NCI-H510A treated with DMSO at 0.1 percent for 48 hours (cell line): Measurements from ENCODE around the gene FOXN1.
"Not testable (repeated sequence)": the region's sequence is repeated elsewhere in the genome, so short reads cannot be mapped to it uniquely, and the experiment has no call there.

Experiments used
- DNase-seq: peaks from one replicate; lab custom pipeline; 2025; lab: John Stamatoyannopoulos, UW

The FOXN1 gene

DNA sequence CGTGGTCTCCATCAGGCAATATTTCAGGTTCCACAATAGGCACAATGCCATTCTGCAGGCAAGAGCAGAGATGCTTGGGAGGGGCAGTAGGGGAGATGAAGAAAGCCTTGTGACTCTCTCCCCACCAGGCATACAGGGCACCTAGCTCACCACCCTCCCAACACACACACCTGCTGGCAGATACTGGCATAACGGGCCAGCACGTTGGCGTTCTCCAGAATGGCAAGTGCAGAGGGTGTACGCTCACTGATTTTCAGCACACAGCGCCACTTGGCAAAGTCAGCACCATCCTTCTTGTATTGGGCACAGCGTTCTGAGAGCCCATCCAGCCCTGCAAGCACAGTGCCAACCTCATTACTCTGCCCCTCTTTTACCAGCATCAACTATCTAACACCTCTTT, 68.4 kb downstream of the FOXN1 start:
- no peak for DNase-seq

DNA sequence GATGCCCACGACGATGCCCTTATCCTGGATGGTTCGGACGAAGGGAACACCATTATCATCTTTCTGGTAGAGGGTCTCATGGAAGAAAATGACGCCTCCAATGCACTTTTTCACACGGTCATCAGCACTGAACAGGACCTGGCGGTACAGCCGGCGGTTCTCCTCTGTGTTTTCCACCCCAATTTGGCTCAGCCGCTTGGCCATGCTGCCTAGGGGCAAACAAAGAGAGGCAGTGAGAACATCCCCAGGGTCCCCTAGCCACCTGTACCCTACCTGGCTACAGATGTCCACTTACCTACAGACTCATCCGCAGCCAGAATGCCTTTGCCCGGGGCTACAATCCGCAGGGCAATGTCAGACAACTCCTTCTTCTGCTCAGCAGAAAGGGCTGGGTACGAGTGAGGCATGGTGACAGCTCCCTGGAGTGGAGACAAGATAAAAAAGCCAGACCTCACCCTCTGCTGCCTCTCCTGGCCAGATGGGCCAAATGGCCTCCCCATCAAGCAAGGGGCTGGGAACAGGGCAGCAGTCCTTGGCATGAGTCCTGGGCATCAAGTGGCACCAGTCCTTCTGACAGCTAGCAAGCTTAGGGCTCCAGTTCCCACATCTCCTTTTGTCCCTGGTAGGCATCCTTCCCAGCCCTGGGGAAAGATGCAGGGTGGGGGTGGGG, 69.1 kb downstream of the FOXN1 start:
- no peak for DNase-seq

- DNase-seq: not testable (repeated sequence)
These were observed 69.9 kb downstream of the FOXN1 start for GRCh38 chr17:28576016-28576415.

DNA sequence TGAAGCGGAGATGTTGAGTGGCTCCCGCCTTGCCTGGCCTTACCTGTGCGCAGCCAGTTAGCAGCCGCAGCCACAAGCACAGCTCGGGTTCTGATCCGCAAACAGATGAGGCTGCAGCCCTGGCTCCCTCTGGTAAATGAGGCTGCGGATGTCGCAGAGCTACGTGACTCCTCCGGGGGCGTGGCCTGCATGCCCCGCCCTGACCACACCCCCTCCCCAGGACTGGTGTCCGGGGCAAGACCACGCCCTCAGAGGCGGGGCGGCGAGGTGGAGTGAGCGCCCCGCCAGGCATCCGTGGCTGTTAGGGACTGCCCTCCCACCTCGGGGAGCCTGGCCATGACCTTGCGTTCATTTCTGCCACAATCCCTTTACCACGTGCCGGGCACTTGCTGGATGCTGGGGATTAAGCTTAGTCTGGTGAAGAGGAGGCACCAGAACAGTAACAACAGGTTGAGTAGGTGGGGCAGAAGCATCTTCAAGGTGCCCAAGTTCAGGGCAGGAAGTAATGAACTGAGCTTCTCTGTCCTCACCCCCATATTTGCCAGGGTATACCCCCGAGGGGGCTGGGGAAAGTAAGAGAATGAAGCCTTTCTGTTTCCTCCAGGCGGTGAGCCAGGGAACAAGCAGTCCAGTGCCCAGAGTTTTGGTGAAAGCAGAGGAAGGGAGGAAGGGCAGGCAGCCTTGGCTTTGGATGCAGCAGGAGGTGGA, 70.8 kb downstream of the FOXN1 start, which contains the start of gene ALDOC:
ALDOC (minus strand) TSS at position 138 of the 708 bp plus-strand sequence. CDS start 1,363 bp downstream, outside the sequence.
- DNase-seq: peak; percentile 97

GRCh38 chr17:28577466-28577824, 71.3 kb downstream of the FOXN1 start:
- no peak for DNase-seq

- DNase-seq: no peak
These were observed 72.4 kb downstream of the FOXN1 start for GRCh38 chr17:28578246-28579195.

DNA sequence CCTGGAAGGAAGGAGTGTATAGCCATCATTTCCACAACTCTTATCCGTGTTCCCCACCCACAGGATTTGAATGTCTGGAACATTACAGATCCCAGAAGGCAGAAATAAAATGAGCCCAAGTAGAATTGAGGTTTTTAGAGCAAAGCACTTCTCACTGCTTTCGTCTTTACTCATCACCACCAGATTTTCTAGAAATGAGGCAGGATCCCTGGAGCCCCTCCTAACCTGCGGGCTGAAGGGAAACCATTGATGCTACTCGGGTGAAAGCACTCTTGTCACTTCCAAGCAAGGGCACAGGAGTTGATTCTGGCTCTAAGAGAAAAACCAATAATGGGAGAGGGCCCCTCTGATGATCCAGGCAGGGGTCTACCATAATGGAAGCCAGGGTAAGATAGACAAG, 73.4 kb downstream of the FOXN1 start:
- DNase-seq: no peak

DNA sequence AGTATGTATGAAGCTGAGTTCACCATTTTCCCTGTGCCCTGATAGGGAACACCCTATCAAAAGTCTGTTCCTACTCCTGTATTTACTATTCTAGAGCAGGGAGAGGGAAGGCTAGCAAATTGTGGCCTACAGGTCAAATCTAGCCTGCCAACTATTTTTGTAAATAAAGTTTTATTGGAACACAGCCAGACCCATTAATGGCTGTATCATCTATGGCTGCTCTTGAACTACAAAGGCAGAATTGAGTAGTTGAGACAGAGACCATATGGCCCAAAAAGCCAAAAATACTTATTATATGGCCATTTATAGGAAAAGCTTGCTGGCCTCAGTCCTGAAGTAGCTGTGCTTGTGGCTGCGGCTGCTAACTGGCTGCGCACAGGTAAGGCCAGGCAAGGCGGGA, 74.8 kb downstream of the FOXN1 start:
- DNase-seq: no peak

DNA sequence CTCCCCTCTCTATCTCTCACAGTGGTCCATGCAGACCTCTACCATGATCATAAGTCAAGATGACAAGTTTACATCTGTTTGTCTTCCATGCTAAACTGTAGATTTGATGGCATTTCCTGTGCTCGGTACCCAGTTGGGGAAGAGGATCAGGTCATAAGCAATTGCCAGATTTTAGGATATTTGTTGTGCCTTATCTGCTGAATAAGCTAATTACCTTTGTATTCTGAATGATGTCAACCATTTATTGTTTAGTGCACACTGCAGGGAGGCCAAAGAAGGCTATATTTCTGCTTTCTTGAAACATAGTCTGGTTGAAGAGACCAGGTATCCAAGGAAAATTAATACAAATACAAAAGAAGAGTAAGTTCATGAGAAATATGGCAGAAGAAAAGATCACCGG, 76.4 kb downstream of the FOXN1 start:
- no peak for DNase-seq

- DNase-seq: no peak
These were observed 78.3 kb downstream of the FOXN1 start for GRCh38 chr17:28584434-28584833.

DNA sequence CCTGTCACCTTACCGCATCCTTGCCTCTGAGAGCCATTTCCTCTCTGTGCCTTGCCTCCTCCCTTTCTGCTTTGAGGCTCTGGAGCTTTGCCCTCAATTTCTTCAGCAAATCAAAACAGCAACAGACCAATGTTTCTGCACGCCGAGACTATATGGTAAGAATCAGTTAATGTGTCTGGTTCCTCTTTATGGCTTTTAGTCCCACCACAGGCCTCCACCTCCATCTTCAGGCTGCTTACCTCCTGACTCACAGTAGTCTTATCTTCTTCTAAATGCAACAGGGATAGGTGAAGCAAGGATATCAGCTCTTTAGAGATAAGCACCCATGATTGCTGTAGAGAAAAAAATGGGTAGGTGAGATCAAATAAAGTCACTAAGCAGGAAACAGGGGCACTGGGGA, 79.7 kb downstream of the FOXN1 start:
- DNase-seq: no peak
